Measurements from ENCODE around the gene ZDHHC14.
"Not testable (repeated sequence)": the region's sequence is repeated elsewhere in the genome, so short reads cannot be mapped to it uniquely, and the experiment has no call there.

Gene ZDHHC14

GRCh38 chr6:157711060-157711459, 330.1 kb downstream of the ZDHHC14 start:
- no peak for FAIRE-seq

DNA sequence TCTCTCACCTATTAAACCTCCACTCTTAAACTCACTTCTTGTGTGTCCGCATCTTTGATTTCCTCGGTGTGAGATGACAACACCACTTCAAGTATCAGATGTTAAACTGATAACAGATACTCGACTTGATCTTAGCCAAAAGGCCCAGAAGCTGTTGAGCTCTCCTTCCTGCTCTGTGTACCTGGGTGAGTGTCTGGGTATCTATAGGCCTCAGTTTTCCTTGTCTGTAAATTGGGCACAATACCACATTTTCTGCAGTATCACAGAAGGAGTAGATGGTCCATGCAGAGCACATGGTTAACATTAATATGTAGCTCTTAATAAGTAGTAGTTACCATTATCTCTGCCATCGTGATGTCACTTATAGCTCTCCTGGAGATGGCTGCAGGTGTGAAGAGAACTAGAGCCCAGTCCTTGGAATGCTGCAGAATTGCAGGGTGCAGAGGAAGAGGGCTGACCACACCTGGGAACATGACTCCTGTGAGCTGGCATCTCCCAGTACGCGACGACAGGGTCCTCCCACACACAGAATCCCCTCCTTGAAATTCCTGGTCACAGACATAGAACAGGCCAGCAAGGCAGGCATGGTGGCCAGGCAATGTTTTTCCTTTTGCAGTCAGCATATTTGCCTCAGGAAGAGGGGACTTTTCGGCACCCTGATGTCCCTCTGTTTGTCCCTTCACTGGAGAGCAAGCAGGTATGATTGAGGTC, 331.8 kb downstream of the ZDHHC14 start:
- FAIRE-seq (no peak), DNase-seq (ENCODE audit: low spot score) (no peak)

More at GRCh38 chr6:157711060-157711459, 330.1 kb downstream of the ZDHHC14 start:
- no peak for DNase-seq (ENCODE audit: low spot score)

DNA sequence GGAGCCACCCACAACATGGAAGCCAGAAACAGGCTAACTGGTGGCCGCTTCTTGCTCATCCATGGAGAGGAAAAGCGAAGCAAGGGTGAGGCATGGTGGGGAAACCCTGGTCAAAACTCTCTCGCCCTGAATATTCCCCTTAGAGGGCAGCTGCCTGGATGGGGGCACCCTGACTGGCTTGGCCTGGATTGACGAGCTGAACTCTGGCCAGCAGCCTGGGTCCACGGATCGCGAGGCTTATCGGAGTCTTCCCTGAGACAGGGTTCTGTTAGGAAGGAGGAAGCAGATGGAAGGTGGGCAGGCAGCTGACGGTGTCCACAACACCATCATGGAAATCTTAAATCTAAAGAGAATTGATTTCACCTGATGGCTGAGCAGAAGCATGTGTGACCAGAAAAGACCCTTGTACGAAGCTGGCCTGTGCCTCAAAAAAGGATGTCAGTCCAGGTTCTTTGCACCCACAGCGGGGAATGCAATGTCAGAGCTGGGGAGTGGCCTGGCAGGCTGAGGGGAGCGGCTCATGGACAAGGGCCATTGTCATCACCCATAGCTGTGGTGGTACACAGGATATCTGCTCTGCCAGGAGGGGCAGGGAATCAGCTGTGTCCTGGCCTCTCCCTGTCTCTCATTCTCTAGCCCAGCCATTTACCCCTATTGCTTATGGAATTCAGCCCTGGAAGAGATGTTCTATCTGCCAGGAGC, 332.6 kb downstream of the ZDHHC14 start:
- DNase-seq (ENCODE audit: low spot score) (no peak), FAIRE-seq (no peak)

GRCh38 chr6:157714153-157714490, 333.1 kb downstream of the ZDHHC14 start:
- no peak for DNase-seq (ENCODE audit: low spot score)
- no peak for FAIRE-seq

- DNase-seq (ENCODE audit: low spot score) (no peak), FAIRE-seq (no peak)
Measured at GRCh38 chr6:157715728-157716164, 334.8 kb downstream of the ZDHHC14 start.

- no peak for FAIRE-seq
- DNase-seq (ENCODE audit: low spot score): no peak
Measured at GRCh38 chr6:157716251-157716995, 335.4 kb downstream of the ZDHHC14 start.

- no peak for DNase-seq (ENCODE audit: low spot score)
- no peak for FAIRE-seq
Measured at GRCh38 chr6:157717340-157717748, 336.4 kb downstream of the ZDHHC14 start.

- no peak for FAIRE-seq
Measured at GRCh38 chr6:157718503-157719187, 337.7 kb downstream of the ZDHHC14 start.

DNA sequence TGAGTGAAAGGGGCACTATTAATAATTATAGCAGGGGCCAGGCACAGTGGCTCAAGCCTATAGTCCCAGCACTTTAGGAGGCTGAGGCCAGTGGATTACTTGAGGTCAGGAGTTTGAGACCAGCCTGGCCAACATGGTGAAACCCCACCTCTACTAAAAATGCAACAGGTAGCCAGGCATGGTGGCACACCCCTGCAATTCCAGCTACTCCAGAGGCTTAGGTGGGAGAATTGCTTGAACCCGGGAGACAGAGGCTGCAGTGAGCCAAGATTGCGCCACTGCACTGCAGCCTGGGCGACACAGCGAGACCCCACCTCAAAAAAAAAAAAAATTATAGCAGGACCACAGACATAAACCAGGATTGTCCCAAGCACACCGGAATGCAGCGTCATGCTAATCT, 340.0 kb downstream of the ZDHHC14 start:
- not testable (repeated sequence) for FAIRE-seq; DNase-seq (ENCODE audit: low spot score)

More at GRCh38 chr6:157718503-157719187, 337.7 kb downstream of the ZDHHC14 start:
- no peak for DNase-seq (ENCODE audit: low spot score)

DNA sequence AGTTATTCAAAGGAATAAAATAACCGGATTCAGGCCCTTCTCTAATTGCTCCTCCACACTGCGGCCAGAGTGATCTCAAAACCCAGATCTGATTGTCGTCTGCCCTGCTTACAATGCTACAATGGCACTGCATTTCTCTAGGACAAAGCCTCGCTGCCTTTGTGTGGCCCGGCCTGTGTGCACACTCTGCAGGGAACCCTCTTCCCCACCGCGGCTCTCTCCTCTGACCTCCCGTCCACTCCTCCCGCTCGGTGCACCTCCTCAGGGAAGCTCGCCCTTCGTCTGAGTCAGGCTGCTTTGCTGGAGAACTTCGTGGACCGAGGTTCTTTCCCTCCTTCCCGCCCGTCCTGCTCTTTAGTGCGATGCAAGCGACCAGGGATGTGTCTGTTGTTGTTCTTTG, 340.4 kb downstream of the ZDHHC14 start:
- no peak for FAIRE-seq
- no peak for DNase-seq (ENCODE audit: low spot score)

DNA sequence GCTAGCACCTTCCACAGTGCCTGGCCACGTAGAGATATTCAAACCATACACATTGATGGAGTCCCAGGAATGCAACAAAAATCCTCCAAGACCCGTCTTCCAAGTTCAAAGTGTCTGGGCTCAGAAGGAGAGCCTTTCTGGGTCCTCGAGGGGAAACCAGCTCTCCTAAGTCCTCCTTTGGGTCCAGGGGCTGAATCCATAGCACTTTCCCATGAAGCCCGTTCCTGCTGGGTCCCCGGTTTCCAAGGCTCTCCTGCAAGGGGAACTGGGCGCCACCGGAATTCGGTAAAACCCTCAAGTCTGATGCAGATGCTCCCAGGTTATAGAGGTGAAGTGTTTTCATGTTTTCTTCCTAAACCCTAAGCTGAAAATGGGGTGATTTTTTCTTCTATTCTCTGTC, 340.8 kb downstream of the ZDHHC14 start:
- DNase-seq (ENCODE audit: low spot score) (no peak), FAIRE-seq (no peak)

DNA sequence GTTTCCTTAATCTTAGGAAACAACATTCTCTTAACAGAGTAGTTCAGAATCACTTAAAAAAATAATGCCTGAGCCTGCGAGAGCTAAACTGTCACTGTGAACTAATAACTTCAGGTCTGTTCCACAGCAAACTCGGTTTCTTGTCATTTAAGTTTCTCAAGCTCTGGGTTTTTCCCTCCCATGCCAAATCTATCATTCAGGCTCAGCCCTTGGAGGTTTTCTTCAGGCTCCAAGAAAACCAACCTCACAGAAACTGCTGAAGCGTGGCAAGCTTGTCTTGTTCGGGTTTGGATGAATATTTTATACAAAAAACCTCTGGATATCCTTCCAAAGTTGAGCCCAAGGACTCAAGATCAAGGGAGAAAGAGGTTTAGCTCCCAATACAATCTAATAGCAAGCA, 342.4 kb downstream of the ZDHHC14 start:
- DNase-seq (ENCODE audit: low spot score) (no peak), FAIRE-seq (no peak)

DNA sequence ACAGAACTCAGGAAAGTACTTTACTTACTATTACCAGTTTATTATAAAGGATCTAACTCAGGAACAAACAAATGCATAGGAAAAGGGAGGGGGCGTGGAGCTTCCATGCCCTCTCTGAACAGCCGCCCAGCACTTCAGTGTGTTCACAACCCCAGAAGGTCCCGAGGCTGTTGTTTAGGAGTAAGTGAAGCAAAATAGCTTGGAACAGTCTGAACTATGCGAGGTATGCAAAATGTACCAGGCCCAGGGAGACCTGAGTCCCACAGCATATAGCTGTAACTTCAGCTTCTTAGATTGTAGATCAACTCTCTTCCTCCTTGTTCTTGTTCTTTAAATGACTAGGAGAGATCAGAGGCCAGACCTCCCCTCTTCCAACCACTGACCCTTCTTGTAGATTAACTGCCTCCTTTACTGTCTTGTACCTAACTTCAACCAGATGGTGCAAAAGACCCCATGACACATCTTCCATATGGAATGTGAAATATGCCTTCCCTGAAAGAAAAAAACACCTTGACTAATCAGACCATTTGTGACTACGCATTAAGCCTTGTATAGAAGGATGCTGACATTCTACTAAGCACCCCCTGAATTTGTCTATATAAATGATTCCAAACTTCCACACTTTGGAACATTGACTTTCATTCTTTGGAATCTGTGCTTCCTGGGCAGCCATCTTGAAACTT, 343.3 kb downstream of the ZDHHC14 start:
- DNase-seq (ENCODE audit: low spot score) (no peak), FAIRE-seq (no peak)

- no peak for FAIRE-seq
- DNase-seq (ENCODE audit: low spot score): no peak
Measured at GRCh38 chr6:157724960-157725741, 344.2 kb downstream of the ZDHHC14 start.

DNA sequence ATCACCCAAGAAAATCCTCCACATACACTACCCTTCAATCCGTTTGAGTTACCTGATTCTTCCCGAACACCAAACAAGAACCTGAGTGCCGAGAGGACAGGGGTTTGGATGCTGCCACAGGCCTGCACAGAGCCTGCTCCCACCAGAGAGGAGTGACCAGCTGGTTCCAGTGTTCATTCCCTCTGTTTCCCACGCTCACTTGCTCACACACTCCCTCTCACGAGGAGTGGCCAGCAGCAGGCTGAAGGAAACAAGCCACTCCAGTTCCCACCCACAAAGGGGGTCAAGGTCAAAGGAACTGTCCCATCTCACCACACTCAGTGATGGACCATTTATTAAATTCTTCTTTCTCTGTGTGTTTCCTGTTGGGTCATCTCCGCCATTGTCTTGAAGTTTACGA, 344.8 kb downstream of the ZDHHC14 start:
- DNase-seq (ENCODE audit: low spot score): no peak

DNA sequence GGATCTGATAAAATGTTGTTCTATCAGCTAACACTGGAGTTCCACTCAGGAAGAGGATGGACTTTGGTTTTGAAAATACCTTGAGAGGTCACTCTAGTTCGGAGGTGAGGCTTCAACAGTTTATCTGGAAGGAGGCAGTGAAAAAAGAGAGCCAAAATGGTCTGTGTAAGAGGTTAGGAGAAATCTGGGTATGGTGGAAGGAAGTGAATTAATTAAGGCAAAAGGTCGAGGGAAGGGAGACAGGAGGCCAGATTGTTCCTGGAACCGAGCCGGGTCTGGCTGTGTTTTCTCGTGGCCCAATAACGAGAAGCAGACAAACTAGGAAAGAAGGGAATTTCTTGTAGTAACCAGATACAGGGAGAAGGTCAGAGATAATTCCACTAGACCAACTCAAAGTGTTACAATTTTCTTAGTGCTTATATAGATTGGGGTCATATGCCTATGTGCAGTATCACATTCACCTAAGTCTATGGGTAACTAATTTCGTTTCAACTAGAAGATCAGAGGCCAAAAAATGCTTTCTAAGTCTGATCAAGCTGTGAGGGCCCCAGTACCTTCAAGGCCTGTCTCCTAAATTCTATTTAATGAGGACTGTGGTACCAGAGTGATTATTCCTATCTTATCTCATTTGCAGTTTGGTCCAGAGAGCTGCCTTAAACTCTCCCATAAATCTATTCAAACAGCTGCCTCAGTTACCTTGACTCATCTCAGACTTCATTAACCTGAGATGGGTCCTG, 346.1 kb downstream of the ZDHHC14 start:
- DNase-seq (ENCODE audit: low spot score): no peak

More for the DNA sequence above, 344.8 kb downstream of the ZDHHC14 start:
- FAIRE-seq: no peak

More for the DNA sequence above, 346.1 kb downstream of the ZDHHC14 start:
- no peak for FAIRE-seq

All from RCC 7860 (cell line).